ENCODE results near the gene MGST3.
"Not testable (repeated sequence)": the region's sequence is repeated elsewhere in the genome, so short reads cannot be mapped to it uniquely, and the experiment has no call there.

Gene MGST3

DNA sequence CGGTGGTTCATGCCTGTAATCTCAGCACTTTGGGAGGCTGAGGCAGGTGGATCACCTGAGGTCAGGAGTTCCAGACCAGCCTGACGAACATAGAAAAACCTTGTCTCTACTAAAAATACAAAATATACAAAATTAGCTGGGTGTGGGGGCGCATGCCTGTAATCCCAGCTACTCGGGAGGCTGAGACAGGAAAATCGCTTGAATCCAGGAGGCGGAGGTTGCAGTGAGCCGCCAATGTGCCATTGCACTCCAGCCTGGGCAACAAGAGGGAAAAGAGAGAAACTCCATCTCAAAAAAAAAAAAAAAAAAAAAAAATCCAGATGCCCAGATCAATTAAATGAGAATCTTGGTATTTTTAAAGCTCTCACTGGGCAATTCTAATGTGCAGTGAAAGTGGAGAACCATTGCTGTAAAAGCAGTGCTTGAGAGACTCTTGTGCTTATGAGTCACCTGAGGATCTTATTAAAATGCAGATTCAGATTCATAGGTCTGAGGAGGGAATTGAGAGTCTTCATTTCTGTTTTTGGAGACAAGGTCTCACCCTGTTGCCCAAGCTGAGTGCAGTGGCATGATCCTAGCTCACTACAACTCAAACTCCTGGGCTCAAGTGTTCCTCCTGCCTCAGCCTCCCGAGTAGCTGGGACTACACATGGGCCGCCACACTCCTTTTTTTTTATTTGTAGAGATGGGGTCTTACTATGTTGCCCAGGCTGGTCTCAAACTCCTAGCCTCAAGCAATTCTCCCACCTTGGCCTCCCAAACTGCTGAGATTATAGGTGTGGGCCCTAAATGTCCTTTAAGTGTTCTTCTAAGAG, 27.9 kb downstream of the MGST3 start:
- DNase-seq (ENCODE audit: low read depth), result not testable (repeated sequence)

DNA sequence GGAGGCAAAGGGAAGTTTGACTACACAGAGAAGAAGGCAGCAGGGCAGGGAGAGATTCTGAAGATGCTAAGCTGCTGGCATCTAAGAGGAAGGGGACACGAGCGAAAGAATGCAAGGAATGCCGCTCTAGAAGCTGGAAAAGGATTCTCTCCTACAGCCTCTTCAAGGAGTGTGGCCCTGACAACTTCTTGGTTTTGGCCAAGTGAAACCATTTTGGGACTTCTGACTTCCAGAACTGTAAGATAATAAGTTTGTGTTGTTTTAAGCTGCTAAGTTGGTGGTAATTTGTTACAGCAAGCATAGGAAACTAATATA, 28.5 kb downstream of the MGST3 start:
- peak; percentile 29 for DNase-seq (ENCODE audit: low read depth)

DNA sequence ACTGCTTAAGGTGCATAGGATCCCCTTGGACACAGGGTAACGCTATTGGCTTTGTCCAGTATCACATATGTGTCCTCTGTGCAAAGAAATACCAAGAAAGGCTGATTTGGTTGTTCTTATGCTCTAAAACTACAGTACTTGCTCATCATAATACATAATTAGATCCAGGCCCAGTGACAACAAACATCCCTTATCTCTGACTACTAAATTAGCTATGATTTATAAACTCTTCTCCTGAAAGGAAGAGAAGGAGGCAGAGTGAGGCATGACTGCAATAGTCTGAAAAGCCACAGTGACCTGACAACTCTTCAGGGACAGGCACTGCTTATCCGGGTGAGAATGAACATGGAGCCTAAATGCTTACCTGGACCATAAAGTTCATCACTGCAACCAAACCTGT, 30.7 kb downstream of the MGST3 start:
- peak; percentile 30 for DNase-seq (ENCODE audit: low read depth)

DNA sequence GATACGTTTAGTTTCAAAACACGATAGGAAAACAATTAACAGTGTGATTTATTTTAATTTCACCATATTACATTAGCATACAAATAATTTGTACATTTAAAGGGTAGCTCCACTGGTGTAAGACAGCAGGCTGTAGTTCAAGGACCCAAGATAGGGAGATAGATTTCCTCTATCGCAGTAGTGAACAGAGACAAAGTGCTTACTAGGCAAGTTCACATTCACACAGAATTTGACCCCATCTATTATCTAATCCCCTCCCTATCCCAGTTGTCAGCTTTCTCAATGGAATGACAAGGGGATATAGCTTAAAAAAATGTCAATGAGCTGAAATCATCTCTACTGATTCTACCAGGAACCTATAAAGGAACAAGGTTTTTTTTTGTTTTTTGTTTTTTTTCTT, 31.2 kb downstream of the MGST3 start:
- DNase-seq (ENCODE audit: low read depth), result no peak

DNA sequence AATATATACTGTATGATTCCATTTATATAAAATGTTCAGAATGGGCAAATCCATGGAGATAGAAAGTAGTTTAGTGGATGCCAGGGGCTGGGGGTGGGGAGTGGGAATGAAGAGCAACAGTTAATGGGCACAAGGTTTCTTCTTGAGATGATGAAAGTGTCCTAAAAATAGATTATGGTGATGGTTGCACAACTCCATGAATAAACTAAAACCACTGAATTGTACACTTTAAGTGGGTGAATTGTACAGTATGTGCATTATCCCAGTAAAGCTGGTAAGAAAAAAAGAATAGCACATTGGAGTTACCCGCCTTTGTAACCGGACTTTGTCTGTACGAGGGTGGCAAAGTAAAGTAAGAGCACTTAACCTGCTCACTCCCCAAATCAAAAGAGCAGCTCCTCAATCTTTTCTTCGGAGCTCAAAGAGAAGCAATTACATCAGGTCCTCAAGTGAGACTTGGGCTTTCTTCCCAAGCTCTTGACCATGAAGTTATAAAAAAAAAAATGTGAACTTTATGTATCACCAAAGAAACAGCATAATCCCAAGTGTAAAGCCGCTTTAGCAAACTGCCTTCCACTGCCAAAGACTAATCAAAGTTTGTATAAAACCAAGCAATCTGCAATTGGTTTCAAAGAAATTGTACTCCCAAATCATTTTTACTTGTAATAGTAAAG, 35.3 kb downstream of the MGST3 start:
- peak; percentile 71 for DNase-seq (ENCODE audit: low read depth)

DNA sequence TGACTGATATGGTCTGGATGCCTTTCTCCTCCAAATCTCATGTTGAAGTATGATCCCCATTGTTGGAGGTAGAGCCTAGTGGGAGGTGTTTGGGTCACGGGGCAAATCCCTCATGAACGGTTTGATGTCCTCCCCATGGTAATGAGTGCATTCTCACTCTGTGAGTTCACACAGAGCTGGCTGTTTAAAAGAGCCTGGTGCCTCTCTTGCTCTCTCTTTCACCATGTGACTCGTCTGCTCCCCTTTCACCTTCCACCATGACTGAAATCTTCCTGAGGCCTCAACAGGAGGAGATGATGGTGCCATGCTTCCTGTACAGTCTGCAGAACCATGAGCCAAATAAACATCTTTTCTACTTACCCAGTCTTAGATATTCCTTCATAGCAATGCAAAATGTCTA, 37.1 kb downstream of the MGST3 start:
- DNase-seq (ENCODE audit: low read depth), result no peak

DNA sequence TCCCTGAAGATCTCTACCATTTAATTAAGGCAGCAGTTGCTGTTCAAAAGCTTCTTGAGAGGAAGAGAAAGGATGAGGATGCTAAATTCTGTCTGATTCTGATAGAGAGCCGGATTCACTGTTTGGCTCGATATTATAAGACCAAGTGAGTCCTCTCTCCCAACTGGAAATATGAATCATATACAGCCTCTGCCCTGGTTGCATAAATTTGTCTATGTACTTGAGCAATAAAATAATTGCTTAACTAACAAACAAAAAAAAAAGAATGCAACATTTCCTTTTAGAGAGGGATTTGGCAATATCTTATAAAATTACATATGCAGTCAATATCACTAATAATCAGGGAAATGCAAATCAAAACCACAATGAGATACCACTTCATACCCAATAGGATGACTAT, 40.5 kb downstream of the MGST3 start:
- no peak for DNase-seq (ENCODE audit: low read depth)

DNA sequence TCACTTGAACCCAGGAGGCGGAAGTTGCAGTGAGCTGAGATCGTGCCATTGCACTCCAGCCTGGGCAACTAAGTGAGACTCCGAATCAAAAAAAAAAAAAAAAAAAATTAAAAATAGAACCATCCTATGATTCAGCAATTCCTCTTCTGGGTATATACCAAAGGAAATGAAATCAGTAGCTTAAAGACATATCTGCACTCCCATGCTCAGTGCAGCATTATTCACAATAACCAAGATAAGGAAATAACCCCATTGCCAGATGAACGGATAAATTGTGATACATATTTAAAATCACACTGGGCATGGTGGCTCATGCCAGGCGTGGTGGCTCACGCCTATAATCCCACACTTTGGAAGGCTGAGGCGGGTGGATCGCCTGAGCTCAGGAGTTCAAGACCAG, 43.6 kb downstream of the MGST3 start:
- no peak for DNase-seq (ENCODE audit: low read depth)

DNA sequence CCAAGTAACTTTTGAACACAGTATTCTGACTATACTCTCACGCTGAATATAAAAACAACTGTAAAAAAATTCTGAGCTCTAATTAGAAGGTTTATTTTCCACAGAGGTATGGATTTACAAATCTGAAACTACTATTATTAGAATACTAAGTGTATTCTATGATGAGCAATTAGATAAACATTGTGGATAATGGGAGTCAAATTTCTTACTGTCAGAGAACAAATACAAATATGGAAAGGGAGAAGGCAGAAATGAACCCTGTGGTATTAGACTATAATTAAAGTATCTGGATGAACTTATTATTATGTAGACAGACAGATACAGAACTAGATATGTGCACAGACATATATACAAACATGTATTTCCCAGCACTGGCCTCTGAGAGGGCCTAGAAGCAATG, 44.8 kb downstream of the MGST3 start:
- DNase-seq (ENCODE audit: low read depth), result peak; percentile 39

DNA sequence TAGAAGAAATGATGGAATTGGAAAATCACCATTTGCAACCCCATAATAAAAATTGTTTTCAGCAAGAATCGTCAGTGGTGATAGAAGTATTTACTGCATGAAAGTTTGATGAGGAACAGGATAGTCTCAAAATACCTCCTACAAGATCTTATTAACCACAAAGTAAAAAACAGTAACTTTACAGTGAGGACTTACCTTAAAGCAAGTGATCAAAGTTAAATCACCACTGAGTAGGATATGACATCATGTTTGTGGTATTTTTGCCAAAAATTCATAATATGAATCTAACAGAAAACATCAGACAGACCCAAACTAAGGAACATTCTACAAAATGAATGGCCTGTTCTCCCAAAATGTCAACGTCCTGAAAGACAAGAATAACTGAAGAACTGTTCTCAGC, 47.5 kb downstream of the MGST3 start:
- peak; percentile 13 for DNase-seq (ENCODE audit: low read depth)

DNA sequence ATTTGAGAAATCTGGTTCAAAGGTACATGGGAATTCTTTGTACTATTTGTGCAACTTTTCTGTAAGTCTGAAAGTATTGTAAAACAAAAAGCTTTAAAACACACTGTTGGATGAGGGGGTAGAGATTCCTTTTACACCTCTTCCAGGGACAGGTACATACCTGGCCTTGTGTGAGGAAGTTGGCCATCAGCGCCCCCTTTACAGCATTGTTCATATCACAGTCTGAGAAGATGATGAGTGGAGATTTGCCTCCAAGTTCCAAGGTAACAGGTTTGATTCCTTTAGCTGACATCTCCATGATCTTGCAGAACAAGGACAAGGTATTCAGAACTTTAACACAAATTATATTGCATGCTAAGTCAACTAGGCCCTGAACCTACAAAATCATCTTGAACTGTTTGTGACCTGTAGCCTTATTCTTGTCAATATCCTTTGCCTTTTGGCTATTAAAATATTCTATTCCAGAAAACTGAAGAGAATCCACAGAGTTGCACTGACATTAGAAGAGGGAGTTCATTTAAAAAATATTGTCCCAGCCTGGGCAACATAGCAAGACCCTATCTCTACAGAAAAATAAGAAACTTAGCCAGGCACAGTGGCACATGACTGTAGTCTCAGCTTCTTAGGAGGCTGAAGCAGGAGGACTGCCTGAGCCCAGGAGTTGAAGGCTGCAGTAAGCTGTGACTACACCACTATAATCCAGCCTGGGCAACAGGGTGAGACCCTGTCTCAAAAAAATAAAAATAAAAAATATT, 48.4 kb downstream of the MGST3 start:
- no peak for DNase-seq (ENCODE audit: low read depth)

DNA sequence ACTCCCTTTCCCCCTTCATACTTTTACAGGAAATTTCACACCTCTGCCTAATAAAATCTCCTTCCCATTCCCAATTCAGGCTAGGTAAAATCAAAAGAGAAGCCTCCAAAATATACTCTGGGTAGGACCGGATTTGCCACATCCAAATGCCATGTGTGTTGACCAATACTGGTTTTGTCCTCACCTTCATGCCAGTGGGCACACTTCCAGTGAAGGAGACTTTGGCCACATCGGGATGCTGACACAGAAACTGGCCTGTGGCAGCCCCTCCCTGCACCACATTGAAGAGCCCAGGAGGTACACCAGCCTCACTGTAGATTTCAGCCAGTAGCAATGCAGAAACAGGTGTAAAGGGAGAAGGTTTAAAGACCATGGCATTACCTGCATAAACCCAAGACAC, 49.3 kb downstream of the MGST3 start:
- DNase-seq (ENCODE audit: low read depth), result no peak

DNA sequence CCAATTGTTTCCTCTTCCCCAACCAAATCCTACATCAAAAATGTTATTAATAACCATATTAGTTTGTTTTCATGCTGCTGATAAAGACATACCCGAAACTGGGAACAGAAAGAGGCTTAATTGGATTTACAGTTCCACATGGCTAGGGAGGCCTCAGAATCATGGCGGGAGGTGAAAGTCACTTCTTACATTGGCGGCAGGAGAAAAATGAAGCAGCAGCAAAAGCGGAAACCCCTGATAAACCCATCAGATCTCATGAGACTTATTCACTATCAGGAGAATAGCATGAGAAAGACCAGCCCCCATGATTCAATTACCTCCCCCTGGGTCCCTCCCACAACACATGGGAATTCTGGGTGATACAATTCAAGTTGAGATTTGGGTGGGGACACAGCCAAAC, 49.7 kb downstream of the MGST3 start:
- not testable (repeated sequence) for DNase-seq (ENCODE audit: low read depth)

DNA sequence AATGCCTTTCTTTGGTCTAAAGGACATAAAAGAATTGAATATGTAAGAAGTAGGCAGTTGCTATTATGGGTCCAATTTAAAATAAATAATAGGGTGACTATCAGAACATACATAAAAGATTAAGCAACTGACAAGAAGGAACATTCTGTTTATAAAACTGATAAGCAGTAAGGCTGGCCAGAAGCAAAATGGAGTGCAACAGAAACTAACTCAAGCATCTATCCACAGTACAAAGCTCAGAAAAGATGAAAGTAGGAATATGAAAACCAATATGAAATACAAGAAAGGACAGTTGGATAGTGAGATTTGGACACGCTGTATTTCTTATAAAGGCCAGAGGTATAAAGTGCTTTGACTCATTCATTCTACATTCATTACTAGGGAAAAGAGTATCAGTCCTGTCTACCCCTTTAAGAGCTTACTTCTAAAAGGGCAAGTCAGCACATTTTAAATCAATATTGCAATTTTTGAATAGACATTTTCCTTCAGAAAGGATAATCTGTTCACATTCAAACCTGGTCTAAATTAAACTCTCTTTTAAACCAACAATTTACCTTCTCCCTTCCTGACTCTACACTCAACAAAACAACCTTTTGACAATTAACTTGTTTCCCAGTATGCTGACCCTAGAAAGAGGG, 52.9 kb downstream of the MGST3 start:
- DNase-seq (ENCODE audit: low read depth), result no peak

DNA sequence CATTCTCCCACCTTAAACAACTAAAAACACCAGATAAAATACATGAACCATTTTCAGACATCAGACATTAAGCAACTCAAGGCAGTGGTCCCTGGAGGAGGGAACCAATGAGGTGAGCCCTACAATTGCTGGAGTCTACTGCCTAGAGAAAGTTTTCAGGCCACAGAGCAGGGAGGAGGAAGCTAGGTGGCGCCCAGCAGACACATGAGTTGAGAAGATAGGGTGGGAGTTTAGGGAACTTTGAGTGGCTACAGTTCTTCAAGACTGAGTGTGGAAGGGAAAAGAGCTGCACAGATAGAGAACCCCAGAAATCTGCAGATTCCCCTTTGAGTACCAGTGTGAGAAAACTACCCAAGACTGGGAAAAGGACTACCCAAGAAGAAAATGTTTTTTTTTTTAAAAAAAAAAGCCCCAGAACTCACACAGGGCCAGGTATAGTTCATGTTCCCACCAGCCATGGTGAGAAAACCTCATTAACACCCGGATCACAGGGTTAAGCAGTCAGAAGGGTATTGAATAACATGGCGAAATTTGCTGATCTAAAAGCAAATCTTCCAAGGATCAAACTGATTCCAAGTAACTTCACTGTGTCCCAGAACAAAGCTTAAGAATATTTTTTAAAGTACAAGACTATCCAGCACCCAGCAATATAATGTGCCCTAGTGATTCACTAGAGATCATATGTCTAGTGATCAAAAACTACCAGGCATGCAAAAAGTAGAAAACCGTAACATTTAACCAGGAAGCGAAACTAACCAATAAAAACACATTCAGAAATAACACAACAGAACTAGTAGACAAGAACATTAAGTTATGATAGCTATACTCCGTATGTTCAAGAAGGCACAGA, 55.3 kb downstream of the MGST3 start:
- no peak for DNase-seq (ENCODE audit: low read depth)

DNA sequence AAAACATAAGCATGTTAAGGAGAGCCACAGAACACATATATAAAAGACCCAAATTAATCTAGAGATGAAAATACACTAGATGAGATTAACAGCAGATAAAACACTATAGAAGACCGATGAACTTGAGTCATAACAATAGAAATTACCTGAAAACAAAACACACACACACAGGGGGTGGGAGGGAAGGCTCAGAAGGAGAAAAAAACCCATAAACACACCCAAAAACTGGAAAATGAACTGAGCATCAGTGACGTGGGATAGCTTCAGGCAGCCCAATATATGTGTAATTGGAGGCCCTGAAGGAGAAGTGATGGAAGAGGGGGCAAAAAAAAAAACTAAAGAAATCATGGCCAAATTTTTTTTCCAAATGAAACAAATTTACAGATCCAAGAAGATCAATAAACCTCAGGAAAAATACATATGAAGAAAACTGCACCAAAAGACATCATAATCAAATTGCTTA, 56.0 kb downstream of the MGST3 start:
- DNase-seq (ENCODE audit: low read depth), result no peak

DNA sequence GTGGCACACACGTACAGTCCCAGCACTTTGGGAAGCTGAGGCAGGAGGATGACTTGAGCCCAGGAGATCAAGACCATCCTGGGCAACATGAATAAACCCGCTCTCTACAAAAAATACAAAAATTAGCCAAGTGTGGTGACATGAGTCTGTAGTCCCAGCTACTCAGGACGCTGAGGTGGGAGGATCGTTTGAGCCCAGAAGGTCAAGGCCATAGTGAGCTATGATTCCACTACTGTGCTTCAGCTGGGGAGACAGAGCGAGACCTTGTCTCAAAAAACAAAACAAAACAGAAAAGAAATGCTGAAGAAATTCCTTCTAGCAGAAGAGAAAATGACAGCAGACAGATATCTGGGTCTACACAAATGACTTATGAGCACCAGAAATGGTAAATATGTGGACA, 57.0 kb downstream of the MGST3 start:
- no peak for DNase-seq (ENCODE audit: low read depth)

DNA sequence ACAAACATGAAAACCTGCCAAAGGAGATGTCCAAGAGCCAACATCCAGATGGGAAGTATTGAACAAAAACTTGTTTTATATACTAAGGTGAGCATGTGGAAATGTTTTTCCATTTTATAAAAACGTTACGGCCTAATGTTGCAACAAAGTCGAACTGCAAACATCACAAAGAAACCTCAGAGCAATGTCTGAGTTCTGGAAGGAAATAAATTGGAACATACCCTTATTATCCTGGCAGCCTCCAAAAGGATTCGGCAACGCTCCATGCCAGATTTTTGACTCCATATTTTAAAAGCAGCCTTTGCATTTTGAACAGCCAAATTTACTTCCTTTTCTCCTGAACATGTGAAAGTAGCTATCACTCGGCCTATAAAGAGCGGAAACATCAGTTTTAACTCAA, 64.0 kb downstream of the MGST3 start:
- no peak for DNase-seq (ENCODE audit: low read depth)

DNA sequence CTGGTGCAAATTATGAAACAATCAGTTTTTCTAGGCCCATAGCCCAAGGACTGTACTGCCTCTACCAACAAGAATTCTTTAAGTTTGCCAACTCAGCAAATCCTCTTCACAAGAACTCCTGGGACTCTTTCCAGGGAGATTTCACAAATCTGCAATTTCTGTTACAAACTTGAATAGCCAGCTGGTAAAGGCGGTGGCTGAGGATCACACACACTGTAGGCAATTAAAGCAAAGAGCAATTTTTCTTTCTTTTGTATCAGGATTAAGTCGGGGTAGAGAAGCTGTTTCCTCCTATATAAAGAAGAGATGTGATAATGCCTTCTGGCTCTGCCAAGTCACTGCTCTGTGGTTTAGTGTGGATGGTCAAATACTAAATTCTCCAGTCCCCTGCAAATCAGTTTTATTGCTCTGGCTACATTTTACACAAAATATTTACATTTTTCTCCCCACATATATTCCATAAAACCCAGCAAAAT, 65.6 kb downstream of the MGST3 start:
- peak; percentile 88 for DNase-seq (ENCODE audit: low read depth)

DNA sequence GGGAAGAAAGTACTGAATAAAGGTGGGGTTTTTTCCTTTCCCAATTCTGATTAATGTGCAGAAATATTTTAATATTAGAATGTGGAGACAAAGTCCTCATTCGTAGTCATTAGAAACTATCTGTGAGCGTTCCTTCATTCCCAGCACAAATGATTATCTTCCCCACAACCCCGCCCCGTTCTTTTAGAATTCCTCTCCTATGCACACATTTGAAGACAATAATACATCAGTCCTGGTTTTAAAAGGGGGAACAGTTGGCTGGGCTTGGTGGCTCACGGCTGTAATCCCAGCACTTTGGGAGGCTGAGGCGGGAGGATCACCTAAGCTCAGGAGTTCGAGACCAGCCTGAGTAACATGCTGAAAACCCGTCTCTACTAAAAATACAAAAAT, 66.5 kb downstream of the MGST3 start:
- DNase-seq (ENCODE audit: low read depth), result peak; percentile 21
